Measurements from ENCODE around the gene KMO.

KMO gene

DNA sequence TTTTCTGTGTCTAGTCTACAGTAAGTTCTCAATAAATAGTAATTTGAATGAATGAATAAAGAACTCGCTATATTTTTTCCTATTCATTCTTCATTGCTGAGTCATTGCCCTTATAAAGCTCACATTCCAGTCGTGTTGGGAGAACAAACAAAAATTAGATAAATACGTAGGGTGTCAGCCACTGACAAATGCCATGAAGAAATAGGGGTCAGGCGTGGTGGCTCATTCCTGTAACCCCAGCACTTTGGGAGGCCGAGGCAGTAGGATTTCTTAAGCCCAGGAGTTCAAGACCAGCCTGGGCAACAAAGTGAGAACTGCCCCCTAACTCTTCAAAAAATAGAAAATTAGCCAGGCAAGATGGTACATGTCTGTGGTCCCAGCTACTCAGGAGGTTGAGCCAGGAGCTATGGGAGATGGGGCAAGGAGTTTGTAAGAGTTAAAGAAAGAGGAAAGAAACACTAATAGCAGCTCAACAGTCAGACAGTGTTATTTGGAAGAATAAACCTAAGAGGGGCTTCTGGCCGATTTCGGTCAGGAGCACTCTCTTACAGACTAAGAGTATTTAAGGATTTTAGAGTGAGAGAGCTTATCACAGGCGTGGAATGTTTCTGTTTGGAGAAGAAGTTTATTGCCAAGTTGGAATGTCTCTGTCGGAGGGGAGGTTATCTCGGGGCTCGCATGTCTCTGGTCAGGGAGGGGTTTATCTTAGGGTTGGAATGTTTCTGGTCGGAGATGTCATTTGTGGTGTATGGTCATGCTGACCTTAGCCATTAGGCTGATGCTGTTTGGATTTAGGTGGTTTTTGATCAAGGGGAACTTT lies 109.8 kb downstream of the KMO start:
- TF ChIP-seq, protein P1, sequence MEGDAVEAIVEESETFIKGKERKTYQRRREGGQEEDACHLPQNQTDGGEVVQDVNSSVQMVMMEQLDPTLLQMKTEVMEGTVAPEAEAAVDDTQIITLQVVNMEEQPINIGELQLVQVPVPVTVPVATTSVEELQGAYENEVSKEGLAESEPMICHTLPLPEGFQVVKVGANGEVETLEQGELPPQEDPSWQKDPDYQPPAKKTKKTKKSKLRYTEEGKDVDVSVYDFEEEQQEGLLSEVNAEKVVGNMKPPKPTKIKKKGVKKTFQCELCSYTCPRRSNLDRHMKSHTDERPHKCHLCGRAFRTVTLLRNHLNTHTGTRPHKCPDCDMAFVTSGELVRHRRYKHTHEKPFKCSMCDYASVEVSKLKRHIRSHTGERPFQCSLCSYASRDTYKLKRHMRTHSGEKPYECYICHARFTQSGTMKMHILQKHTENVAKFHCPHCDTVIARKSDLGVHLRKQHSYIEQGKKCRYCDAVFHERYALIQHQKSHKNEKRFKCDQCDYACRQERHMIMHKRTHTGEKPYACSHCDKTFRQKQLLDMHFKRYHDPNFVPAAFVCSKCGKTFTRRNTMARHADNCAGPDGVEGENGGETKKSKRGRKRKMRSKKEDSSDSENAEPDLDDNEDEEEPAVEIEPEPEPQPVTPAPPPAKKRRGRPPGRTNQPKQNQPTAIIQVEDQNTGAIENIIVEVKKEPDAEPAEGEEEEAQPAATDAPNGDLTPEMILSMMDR (IDR thresholded peaks at IDR 0.05; ENCODE audit: low read depth, low read length, missing control alignments), result no peak
- H3K4me3 ChIP-seq (replicated peaks; ENCODE audit: low read depth, low read length), result no peak overlapping the region
- DNase-seq (ENCODE audit: extremely low read depth, low read depth), result no peak

DNA sequence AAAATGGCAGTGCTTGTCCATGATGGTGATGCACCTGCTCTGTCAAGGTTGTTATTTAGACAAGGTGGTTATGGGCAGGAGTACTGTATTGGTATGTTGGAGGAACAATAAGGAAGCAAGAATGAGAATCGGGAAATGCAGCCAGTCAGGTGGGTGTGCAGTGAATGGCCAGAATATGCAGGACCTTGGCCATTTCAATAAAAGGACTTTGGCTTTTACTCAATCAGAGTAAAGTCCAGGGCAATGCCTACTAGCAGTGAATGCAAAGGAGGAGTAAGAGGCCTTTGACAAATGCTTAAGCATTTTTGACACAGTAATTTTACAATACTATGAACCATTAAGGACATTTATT lies 110.4 kb downstream of the KMO start:
- H3K4me3 ChIP-seq (replicated peaks; ENCODE audit: low read depth, low read length), result no peak overlapping the region
- TF ChIP-seq, protein P1 (IDR thresholded peaks at IDR 0.05; ENCODE audit: low read depth, low read length, missing control alignments), result no peak
- DNase-seq (ENCODE audit: extremely low read depth, low read depth), result no peak

DNA sequence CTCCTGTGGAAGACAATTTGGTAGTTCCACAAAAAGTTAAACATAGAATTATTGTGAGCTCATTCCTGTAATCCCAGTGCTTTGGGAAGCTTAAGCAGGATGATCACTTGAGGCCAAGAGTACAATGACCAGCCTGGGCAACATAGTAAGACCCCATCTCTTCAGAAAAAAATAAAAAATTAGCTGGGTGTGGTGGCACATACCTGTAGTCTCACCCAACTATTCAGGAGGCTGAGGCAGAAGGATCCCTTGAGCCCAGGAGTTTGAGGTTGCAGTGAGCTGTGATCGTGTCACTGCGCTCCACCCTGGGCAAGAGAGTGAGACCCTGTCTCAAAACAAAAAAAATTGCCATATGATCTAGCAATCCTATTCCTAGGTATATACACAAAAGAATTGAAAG lies 112.1 kb downstream of the KMO start:
- H3K4me3 ChIP-seq (replicated peaks; ENCODE audit: low read depth, low read length), result no peak overlapping the region
- TF ChIP-seq, protein P1 (IDR thresholded peaks at IDR 0.05; ENCODE audit: low read depth, low read length, missing control alignments), result no peak
- no peak for DNase-seq (ENCODE audit: extremely low read depth, low read depth)

DNA sequence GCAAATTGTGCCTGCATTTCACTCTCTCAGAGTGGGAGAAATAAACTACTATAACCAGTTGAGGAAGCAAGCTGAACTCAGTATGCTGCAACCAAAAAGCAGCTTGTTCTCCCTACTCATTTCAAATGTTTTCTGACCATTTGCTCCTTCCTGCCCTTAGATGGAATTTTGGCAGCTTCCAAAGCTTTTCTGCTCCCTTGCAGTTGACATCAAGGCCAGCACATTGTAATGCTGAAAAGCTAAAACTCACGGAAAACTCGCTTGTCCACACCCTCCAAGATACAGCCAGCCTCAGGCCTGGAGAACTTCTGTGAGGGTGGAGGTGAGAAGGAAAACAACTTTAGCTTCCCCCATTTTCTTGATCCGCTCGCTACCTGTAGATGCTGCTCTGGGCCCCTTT lies 113.0 kb downstream of the KMO start:
- TF ChIP-seq, protein P1 (IDR thresholded peaks at IDR 0.05; ENCODE audit: low read depth, low read length, missing control alignments), result no peak
- DNase-seq (ENCODE audit: extremely low read depth, low read depth), result no peak
- H3K4me3 ChIP-seq (replicated peaks; ENCODE audit: low read depth, low read length), result no peak overlapping the region
